Stimulated activated CD8-positive, alpha-beta memory T cell treated with anti-CD3 and anti-CD28 coated beads, Interleukin-2, amount 100 ng/mL, for 1 hour (primary cell): ENCODE results near the gene PRPF40A.

ENCODE experiments used
- DNase-seq, 2 donors: peaks; one replicate each; pipeline ENCODE4 v3.0.0-alpha.2; 2020; ENCODE audit warnings: low read depth in 2 of 2

The PRPF40A gene

GRCh38 chr2:152718076-152718908, 1.0 kb upstream of the PRPF40A start, which contains the start of gene ARL6IP6:
Gene ARL6IP6 (plus strand): TSS chr2:152718620. CDS start chr2:152718625, 5 bp downstream.
- peak; percentile 86 to 88 for DNase-seq

GRCh38 chr2:152716805-152717227, 445 bp downstream of the PRPF40A start:
- DNase-seq = peak in 1 of 2 donors; percentile 7

DNA sequence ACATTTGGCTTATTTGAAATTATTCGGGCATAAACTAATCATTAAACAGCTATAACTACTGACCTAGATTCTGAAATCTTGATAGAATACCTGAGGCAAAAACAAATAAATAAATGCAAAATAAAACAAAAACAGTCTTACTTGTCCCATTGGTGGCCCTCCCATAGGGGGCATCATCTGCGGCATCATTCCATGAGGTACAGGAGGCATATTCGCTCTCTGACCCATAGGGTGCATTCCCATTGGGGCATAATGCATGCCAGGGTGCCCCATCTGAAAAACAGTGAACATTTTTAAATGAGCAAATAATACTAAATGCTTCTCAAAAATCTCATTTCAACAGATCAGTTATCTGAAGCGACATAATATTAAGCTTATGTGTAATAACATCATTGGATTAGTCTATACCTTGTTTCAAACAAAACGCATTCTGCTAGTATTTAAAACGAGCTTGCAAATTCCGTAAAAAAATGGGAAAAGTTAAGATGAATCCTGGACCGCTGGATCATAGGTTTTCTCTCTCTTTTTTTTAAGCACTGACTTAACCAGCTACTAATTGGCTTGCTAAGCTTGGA, 1.3 kb downstream of the PRPF40A start:
- no peak for DNase-seq

DNA sequence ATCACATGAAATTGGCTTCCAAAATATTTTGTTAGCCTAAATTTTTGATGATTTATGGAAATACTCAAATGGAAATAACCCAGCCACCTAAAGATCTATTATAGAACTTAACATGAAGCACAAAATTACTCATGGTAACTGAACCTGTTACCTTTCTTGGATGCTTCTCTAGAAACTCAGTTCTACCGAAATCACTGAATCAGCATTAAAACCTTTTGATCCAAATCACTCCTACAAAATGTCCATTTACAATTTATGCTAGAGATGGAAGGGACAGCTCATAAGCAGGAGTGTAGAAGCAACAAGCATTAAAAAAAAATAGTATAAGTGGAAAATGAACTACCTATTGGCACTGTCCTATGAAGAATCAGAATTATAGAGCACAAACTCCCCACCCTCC, 2.1 kb downstream of the PRPF40A start:
- no peak for DNase-seq

DNA sequence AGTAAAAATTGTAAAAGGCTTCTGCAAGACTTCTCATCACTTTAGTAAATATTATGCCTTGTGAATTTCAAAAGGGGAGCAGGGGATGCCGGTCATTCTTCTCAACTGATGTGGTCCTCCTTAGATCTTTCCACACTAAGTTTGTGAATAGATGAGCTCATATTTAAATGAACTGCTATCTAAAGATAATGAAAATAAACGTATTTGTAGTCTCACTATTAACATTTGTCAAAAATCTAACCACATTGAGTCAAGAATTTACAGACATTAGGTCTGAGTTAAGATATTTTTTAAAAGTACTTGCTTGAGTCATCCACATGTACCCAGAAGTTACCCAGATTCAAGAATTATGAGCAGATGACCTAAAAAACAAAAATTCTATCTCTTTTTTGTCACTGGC, 6.5 kb downstream of the PRPF40A start:
- no peak for DNase-seq

- DNase-seq = no peak
Measured at GRCh38 chr2:152708742-152709141, 8.5 kb downstream of the PRPF40A start.

DNA sequence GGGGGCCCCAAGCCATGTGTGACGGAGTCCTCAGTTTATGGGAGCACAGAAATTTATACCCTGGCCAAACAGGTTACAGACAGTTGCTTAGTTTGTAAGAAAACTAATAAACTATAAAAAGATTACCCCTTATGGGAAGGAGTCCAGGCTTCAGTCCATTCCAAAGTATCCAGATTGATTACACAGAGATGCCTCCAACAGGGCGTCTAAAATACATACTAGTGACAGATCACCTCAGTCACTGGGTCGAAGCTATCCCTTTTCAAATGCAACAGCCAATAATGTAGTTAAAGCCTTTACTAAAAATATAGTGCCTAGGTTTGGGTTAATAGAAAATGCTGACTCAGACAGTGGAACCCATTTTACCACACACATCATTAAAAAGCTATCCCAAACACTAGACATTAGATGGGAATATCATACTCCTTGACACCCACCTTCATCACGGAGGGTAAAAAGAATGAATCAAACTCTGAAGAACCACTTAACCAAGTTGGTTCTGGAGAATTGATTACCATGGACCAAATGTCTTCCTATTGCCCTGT, 10.7 kb downstream of the PRPF40A start:
- no peak for DNase-seq

DNA sequence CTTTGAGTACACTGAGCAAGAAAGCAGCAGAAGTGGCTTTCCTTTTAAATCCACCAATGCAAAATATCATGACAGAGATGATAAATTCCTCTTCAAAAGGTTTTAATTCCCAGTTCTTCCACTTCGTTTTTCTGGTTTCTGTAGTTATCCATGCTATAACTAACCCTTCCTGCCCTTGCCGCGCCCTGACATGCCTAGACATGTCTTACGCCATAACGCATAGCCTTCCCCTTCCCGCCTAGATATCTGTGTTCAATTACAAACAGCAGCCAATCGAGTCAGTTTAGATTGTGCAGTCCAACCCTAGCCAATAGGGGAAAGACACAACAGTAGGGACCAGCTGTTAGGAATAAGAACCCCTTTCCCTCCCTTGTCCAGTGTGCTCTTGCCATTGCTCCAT, 16.1 kb downstream of the PRPF40A start:
- DNase-seq = no peak

GRCh38 chr2:152696476-152696875, 20.8 kb downstream of the PRPF40A start:
- DNase-seq = no peak

- no peak for DNase-seq
Measured at GRCh38 chr2:152695763-152696162, 21.5 kb downstream of the PRPF40A start.

DNA sequence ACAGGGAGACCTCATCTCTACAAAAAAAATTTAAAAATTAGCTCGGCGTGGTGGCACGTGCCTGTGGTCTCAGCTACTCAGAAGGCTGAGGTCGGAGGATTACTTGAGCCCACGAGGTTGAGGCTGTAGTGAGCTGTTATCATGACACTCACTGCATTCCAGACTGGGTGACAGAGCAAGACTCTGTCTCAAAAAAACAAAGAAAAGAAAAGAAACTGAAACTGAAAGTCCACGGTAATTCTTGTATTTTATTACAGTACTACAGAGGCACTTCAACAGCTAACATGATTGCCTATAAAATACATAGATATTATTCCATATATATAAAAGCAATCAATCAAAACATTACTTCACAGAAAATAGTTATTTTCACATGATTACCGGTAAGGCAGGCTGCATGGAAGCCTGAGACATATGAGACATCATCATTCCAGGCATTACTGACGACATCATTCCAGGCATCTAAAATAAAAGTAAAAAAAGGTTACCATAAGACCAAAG, 23.1 kb downstream of the PRPF40A start:
- DNase-seq = no peak

DNA sequence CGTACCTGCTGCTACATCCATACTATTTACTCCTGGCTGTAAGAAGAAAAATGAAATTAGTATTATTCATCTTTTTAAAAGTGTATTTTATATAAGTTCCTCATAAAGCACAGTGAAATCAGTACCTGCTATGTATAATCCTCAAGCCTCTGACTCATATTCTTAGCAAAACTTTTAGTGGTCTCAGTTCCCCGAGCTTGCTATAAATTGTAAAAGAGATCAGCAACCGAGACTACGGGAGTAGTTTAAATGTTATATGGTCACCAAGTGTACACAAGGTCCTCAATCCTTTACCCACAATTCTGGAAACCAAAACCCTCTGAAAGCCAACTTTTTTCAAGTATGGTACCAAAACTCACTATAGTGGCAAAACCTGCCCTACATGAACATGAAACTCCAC, 24.2 kb downstream of the PRPF40A start:
- no peak for DNase-seq

GRCh38 chr2:152686321-152686720, 30.9 kb downstream of the PRPF40A start:
- no peak for DNase-seq

DNA sequence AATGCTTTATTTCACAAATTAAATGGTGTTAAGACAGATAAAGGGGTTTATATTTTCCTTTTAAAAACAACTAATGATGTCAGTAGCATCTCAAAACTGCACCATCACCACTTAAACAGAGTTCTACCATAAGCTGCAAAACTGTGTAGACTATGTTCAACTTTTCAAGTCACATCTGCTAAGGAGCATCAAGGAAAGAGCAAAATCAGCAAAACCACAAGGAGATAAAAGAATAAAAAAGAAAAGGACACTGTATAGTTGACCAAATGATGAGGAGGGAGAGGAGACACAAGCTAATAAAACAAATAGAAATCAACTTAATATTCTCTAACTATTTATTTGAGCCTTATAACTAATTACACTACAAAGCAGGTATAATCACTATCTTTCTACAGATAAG, 33.9 kb downstream of the PRPF40A start:
- no peak for DNase-seq

- DNase-seq = no peak
Measured at GRCh38 chr2:152682663-152683062, 34.6 kb downstream of the PRPF40A start.

GRCh38 chr2:152678808-152679207, 38.5 kb downstream of the PRPF40A start:
- no peak for DNase-seq

DNA sequence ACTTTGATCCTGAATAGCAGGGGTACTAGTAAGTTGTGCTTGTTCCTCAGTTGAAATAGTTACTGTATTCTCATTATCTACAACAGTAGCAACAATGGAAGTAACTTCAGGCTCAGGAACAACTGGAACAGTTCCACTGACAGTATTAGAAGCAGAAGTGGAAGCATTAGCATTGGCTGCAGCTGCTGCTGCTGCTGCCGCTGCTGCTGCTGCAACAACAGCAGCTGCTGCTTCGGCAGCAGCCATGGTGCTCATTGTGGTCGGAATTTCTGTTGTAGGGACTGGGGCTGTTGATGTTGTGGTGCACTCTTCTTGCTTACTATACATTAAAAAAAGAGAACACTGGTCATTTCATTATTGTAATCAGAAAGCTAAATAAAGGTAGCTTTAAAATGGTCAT, 40.8 kb downstream of the PRPF40A start:
- no peak for DNase-seq

- no peak for DNase-seq
Measured at GRCh38 chr2:152674334-152674733, 42.9 kb downstream of the PRPF40A start.

DNA sequence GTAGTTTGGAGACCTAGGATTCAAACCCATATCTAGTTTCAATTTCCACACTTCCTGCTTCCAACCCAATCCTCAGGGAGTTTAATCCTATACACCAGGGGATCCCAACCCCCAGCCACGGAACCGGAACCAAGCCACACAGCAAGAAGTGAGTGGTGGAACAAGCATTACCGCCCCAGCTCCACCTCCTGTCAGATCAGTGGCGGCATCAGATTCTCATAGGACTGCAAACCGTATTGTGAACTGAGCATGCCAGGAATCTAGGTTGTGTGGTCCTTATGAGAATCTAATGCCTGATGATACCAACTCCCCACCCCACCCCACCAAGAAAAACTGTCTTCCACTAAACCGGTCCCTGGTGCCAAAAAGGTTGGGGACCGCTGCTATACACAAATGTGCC, 52.5 kb downstream of the PRPF40A start:
- DNase-seq = no peak

GRCh38 chr2:152661076-152661475, 56.2 kb downstream of the PRPF40A start:
- no peak for DNase-seq

GRCh38 chr2:152658221-152658620, 59.0 kb downstream of the PRPF40A start:
- no peak for DNase-seq

GRCh38 chr2:152657043-152657442, 60.2 kb downstream of the PRPF40A start:
- DNase-seq = no peak

DNA sequence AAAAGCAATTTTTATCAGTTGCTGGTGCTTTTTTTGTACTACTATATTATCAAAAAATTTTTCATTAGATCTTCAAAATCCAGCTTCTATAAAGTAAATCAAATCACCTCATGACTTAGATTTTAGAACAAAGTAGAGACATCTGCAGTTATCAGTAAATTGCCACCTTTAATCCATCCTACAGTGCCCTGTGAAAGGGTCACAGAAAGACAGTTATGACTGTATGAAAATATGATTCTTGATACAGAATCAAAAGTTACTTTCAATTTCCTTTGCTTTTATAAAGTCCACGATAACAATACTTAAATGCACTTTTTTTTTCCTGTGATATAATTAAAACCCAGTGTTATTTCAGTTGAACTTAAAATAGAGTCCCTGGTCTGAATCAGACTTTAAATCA, 61.4 kb downstream of the PRPF40A start:
- no peak for DNase-seq
